ENCODE measurements around the gene SLC12A1.

Gene SLC12A1

GRCh38 chr15:48332642-48333034, 126.5 kb downstream of the SLC12A1 start:
- peak; percentile 32 to 59 for DNase-seq

GRCh38 chr15:48333540-48333939, 127.4 kb downstream of the SLC12A1 start:
- TF ChIP-seq POLR2A (IDR thresholded peaks at IDR 0.05; ENCODE audit: low read length): no peak
- no peak for TF ChIP-seq GATA1 (IDR thresholded peaks at IDR 0.05; ENCODE audit: low read depth, low read length)
- peak; percentile 24 to 28 for DNase-seq

More at GRCh38 chr15:48332642-48333034, 126.5 kb downstream of the SLC12A1 start:
- no peak for TF ChIP-seq POLR2A (IDR thresholded peaks at IDR 0.05; ENCODE audit: low read length)

GRCh38 chr15:48334260-48334659, 128.2 kb downstream of the SLC12A1 start:
- no peak for TF ChIP-seq GATA1 (IDR thresholded peaks at IDR 0.05; ENCODE audit: low read depth, low read length)
- TF ChIP-seq POLR2A (IDR thresholded peaks at IDR 0.05; ENCODE audit: low read length): no peak
- DNase-seq: peak; percentile 13 to 33

- DNase-seq: peak; percentile 56 to 75
- TF ChIP-seq GATA1 (IDR thresholded peaks at IDR 0.05; ENCODE audit: low read depth, low read length) (no peak), POLR2A (IDR thresholded peaks at IDR 0.05; ENCODE audit: low read length) (no peak)
Measured at GRCh38 chr15:48336940-48337339, 130.8 kb downstream of the SLC12A1 start.

GRCh38 chr15:48337607-48338006, 131.5 kb downstream of the SLC12A1 start:
- DNase-seq: no peak
- TF ChIP-seq POLR2A (IDR thresholded peaks at IDR 0.05; ENCODE audit: low read length) (no peak), GATA1 (IDR thresholded peaks at IDR 0.05; ENCODE audit: low read depth, low read length) (no peak)

- no peak for DNase-seq
- TF ChIP-seq GATA1 (IDR thresholded peaks at IDR 0.05; ENCODE audit: low read depth, low read length) (no peak), POLR2A (IDR thresholded peaks at IDR 0.05; ENCODE audit: low read length) (no peak)
Measured at GRCh38 chr15:48340111-48340510, 134.0 kb downstream of the SLC12A1 start.

- DNase-seq: no peak
- TF ChIP-seq GATA1 (IDR thresholded peaks at IDR 0.05; ENCODE audit: low read depth, low read length): no peak
- TF ChIP-seq POLR2A (IDR thresholded peaks at IDR 0.05; ENCODE audit: low read length): peak; percentile 25
Measured at GRCh38 chr15:48343865-48344264, 137.8 kb downstream of the SLC12A1 start.

- TF ChIP-seq POLR2A (IDR thresholded peaks at IDR 0.05; ENCODE audit: low read length) (no peak), GATA1 (IDR thresholded peaks at IDR 0.05; ENCODE audit: low read depth, low read length) (no peak)
- DNase-seq: no peak
Measured at GRCh38 chr15:48345516-48345915, 139.4 kb downstream of the SLC12A1 start.

GRCh38 chr15:48352474-48353072, 146.5 kb downstream of the SLC12A1 start:
- peak; percentile 66 to 76 for DNase-seq
- no peak for TF ChIP-seq GATA1 (IDR thresholded peaks at IDR 0.05; ENCODE audit: low read depth, low read length)
- no peak for TF ChIP-seq POLR2A (IDR thresholded peaks at IDR 0.05; ENCODE audit: low read length)

All from erythroblast (primary cell).